Measurements from ENCODE around the gene PBXIP1.
A peak's percentile ranks its signal among the peaks of the same experiment; 100 is the strongest.

The PBXIP1 gene

GRCh38 chr1:154948079-154948478, 7.8 kb downstream of the PBXIP1 start:
- no peak overlapping the region for H3K4me3 ChIP-seq
- H3K36me3 ChIP-seq (replicated peaks), result no peaks in the 10 kb centered on the region
- no peak for DNase-seq (ENCODE audit: low spot score in 2 of 2)
- no peaks in the 10 kb centered on the region for H3K27me3 ChIP-seq (ENCODE audit: low read depth)
- in situ Hi-C loops (cut with MboI; ENCODE audit: low sequenced_read_pairs), result no loop called here
- H3K9me3 ChIP-seq, result no peaks in the 10 kb centered on the region
- peaks cover 10% of the 10 kb centered on the region; the same call in 1 of the 2 replicates for H3K4me1 ChIP-seq

- Histone ChIP-seq H3K4me1 (peaks cover 10% of the 10 kb centered on the region; the same call in 1 of the 2 replicates), H3K4me3 (no peak overlapping the region), H3K9me3 (no peaks in the 10 kb centered on the region), H3K36me3 (replicated peaks) (no peaks in the 10 kb centered on the region), H3K27me3 (ENCODE audit: low read depth) (no peaks in the 10 kb centered on the region)
- in situ Hi-C loops (cut with MboI; ENCODE audit: low sequenced_read_pairs), result no loop called here
- no peak for DNase-seq (ENCODE audit: low spot score in 2 of 2)
Measured at GRCh38 chr1:154945962-154946850, 9.7 kb downstream of the PBXIP1 start.

- in situ Hi-C loops (cut with MboI; ENCODE audit: low sequenced_read_pairs), result no loop called here
Measured at GRCh38 chr1:154945160-154945961, 10.5 kb downstream of the PBXIP1 start.

GRCh38 chr1:154944401-154945159, 11.3 kb downstream of the PBXIP1 start:
- no peak for DNase-seq (ENCODE audit: low spot score in 2 of 2)
- peaks cover 19% of the 10 kb centered on the region for H3K4me1 ChIP-seq
- H3K4me3 ChIP-seq, result no peak overlapping the region
- no peaks in the 10 kb centered on the region for H3K9me3 ChIP-seq
- H3K36me3 ChIP-seq (replicated peaks), result no peaks in the 10 kb centered on the region
- in situ Hi-C loops (cut with MboI; ENCODE audit: low sequenced_read_pairs), result no loop called here
- no peaks in the 10 kb centered on the region for H3K27me3 ChIP-seq (ENCODE audit: low read depth)

More at GRCh38 chr1:154945160-154945961, 10.5 kb downstream of the PBXIP1 start:
- Histone ChIP-seq H3K36me3 (replicated peaks) (no peaks in the 10 kb centered on the region), H3K9me3 (no peaks in the 10 kb centered on the region), H3K4me1 (peaks cover 15% of the 10 kb centered on the region), H3K4me3 (no peak overlapping the region), H3K27me3 (ENCODE audit: low read depth) (no peaks in the 10 kb centered on the region)
- no peak for DNase-seq (ENCODE audit: low spot score in 2 of 2)

- H3K4me3 ChIP-seq, result no peak overlapping the region
- H3K4me1 ChIP-seq, result peaks cover 19% of the 10 kb centered on the region
- H3K9me3 ChIP-seq, result no peaks in the 10 kb centered on the region
- H3K27me3 ChIP-seq (ENCODE audit: low read depth), result no peaks in the 10 kb centered on the region
- peak; percentile 58 to 75 for DNase-seq (ENCODE audit: low spot score in 2 of 2)
- in situ Hi-C loops (cut with MboI; ENCODE audit: low sequenced_read_pairs), result no loop called here
- H3K36me3 ChIP-seq (replicated peaks), result no peaks in the 10 kb centered on the region
Measured at GRCh38 chr1:154943649-154944400, 12.1 kb downstream of the PBXIP1 start.

- H3K9me3 ChIP-seq, result no peaks in the 10 kb centered on the region
- no peaks in the 10 kb centered on the region for H3K36me3 ChIP-seq (replicated peaks)
- peaks cover 21% of the 10 kb centered on the region for H3K4me1 ChIP-seq
- no peak overlapping the region for H3K4me3 ChIP-seq
- in situ Hi-C loops (cut with MboI; ENCODE audit: low sequenced_read_pairs), result no loop called here
- no peaks in the 10 kb centered on the region for H3K27me3 ChIP-seq (ENCODE audit: low read depth)
- peak in 1 of 2 experiments; percentile 60 for DNase-seq (ENCODE audit: low spot score in 2 of 2)
Measured at GRCh38 chr1:154941333-154942013, 14.4 kb downstream of the PBXIP1 start.

- Histone ChIP-seq H3K4me1 (peaks cover 28% of the 10 kb centered on the region), H3K36me3 (replicated peaks) (no peaks in the 10 kb centered on the region), H3K4me3 (no peak overlapping the region), H3K27me3 (ENCODE audit: low read depth) (no peaks in the 10 kb centered on the region), H3K9me3 (no peaks in the 10 kb centered on the region)
- peak in 1 of 2 experiments; percentile 63 for DNase-seq (ENCODE audit: low spot score in 2 of 2)
- in situ Hi-C loops (cut with MboI; ENCODE audit: low sequenced_read_pairs), result no loop called here
Measured at GRCh38 chr1:154940651-154941194, 15.2 kb downstream of the PBXIP1 start.

- H3K4me1 ChIP-seq, result peaks cover 29% of the 10 kb centered on the region
- no peak overlapping the region for H3K4me3 ChIP-seq
- no peak for DNase-seq (ENCODE audit: low spot score in 2 of 2)
- no peaks in the 10 kb centered on the region for H3K36me3 ChIP-seq (replicated peaks)
- no peaks in the 10 kb centered on the region for H3K27me3 ChIP-seq (ENCODE audit: low read depth)
- in situ Hi-C loops (cut with MboI; ENCODE audit: low sequenced_read_pairs), result no loop called here
- H3K9me3 ChIP-seq, result no peaks in the 10 kb centered on the region
Measured at GRCh38 chr1:154940213-154940560, 15.7 kb downstream of the PBXIP1 start.

GRCh38 chr1:154938604-154939399, 17.1 kb downstream of the PBXIP1 start:
- in situ Hi-C loops (cut with MboI; ENCODE audit: low sequenced_read_pairs), result no loop called here
- no peaks in the 10 kb centered on the region for H3K9me3 ChIP-seq
- no peaks in the 10 kb centered on the region for H3K27me3 ChIP-seq (ENCODE audit: low read depth)
- H3K4me3 ChIP-seq, result no peak overlapping the region
- H3K36me3 ChIP-seq (replicated peaks), result no peaks in the 10 kb centered on the region
- no peak for DNase-seq (ENCODE audit: low spot score in 2 of 2)
- peaks cover 25% of the 10 kb centered on the region for H3K4me1 ChIP-seq

GRCh38 chr1:154937988-154938386, 17.9 kb downstream of the PBXIP1 start:
- H3K4me3 ChIP-seq, result no peak overlapping the region
- no peaks in the 10 kb centered on the region for H3K9me3 ChIP-seq
- in situ Hi-C loops (cut with MboI; ENCODE audit: low sequenced_read_pairs), result no loop called here
- DNase-seq (ENCODE audit: low spot score in 2 of 2), result no peak
- no peaks in the 10 kb centered on the region for H3K36me3 ChIP-seq (replicated peaks)
- peaks cover 20% of the 10 kb centered on the region for H3K4me1 ChIP-seq
- H3K27me3 ChIP-seq (ENCODE audit: low read depth), result no peaks in the 10 kb centered on the region

- H3K9me3 ChIP-seq, result no peaks in the 10 kb centered on the region
- peak overlapping the region; percentile 60 for H3K4me3 ChIP-seq
- in situ Hi-C loops (cut with MboI; ENCODE audit: low sequenced_read_pairs), result no loop called here
- peak; percentile 79 to 90 for DNase-seq (ENCODE audit: low spot score in 2 of 2)
- no peaks in the 10 kb centered on the region for H3K36me3 ChIP-seq (replicated peaks)
- no peaks in the 10 kb centered on the region for H3K27me3 ChIP-seq (ENCODE audit: low read depth)
- H3K4me1 ChIP-seq, result peaks cover 20% of the 10 kb centered on the region
Measured at GRCh38 chr1:154937085-154937987, 18.6 kb downstream of the PBXIP1 start.
